Gastrocnemius medialis (tissue), 4 donors: Measurements from ENCODE around the gene USP54.

Source experiments
- CTCF ChIP-seq, 5 experiments: fragments of 450-650 bp in 3 of 5; fragments of 200-600 bp in 2 of 5; sonication (generic) in 2 of 5; IDR thresholded peaks in 4 of 5; conservative IDR thresholded peaks in 1 of 5; 1 replicate in 4 of 5; 2 replicates in 1 of 5; pipeline ENCODE4 v1.5.1; 2016 to 2019; ENCODE audit warnings: antibody characterized with exemption in 5 of 5, mild to moderate bottlenecking in 3 of 5, moderate library complexity in 3 of 5
- POLR2A ChIP-seq, 2 donors: fragments of 450-650 bp; IDR thresholded peaks; one replicate each; pipeline ENCODE4 v1.6.1; 2017; ENCODE audit warnings: antibody characterized with exemption in 2 of 2, mild to moderate bottlenecking in 2 of 2, moderate library complexity in 2 of 2

- no peak for TF ChIP-seq CTCF (IDR thresholded peaks at IDR 0.05 in 4 of 5, conservative IDR thresholded peaks at IDR 0.05 in 1 of 5)
- TF ChIP-seq POLR2A (IDR thresholded peaks at IDR 0.05): no peak
These were observed 1.5 kb downstream of the USP54 start for GRCh38 chr10:73589563-73590126.
